Stimulated activated memory B cell treated with anti-CD40 and anti-IgM and Interleukin-4, amounts not matched to agents 10 μg/mL and 1 μg/mL and 100 μg/mL, for 72 hours (primary cell): ENCODE measurements around the gene C2CD4B.

ENCODE experiments used
- ATAC-seq: fragments of 150-1000 bp; cut with Tn5 transposase; 2 replicates; pipeline ENCODE4 v1.10.0; 2021
- H3K27ac Mint-ChIP-seq: one replicate; pipeline ENCODE4 v1.8.0; 2022; ENCODE audit warnings: mild to moderate bottlenecking, mixed read lengths
- H3K27me3 Mint-ChIP-seq: one replicate; pipeline ENCODE4 v1.8.0; 2022; ENCODE audit warnings: mixed read lengths
- H3K36me3 Mint-ChIP-seq: one replicate; pipeline ENCODE4 v1.8.0; 2022; ENCODE audit warnings: mixed read lengths
- H3K4me1 Mint-ChIP-seq: one replicate; pipeline ENCODE4 v1.8.0; 2022; ENCODE audit warnings: mixed read lengths
- H3K4me3 Mint-ChIP-seq: one replicate; pipeline ENCODE4 v1.8.0; 2022; ENCODE audit warnings: mild to moderate bottlenecking, moderate library complexity, mixed read lengths
- H3K9me3 Mint-ChIP-seq: one replicate; pipeline ENCODE4 v1.8.0; 2022; ENCODE audit warnings: mixed read lengths

The C2CD4B gene, protein sequence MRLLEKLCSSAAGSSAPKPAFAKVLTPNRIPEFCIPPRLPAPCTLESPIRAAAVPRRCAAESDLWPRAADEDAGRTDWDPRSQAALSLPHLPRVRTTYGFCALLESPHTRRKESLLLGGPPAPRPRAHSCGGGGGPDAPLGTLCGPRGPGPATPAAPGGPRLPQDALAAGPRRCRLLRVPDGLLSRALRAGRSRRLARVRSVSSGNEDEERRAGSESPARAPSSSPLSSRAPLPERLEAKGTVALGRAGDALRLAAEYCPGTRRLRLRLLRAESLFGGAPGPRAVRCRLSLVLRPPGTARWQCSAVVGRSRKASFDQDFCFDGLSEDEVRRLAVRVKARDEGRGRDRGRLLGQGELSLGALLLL

DNA sequence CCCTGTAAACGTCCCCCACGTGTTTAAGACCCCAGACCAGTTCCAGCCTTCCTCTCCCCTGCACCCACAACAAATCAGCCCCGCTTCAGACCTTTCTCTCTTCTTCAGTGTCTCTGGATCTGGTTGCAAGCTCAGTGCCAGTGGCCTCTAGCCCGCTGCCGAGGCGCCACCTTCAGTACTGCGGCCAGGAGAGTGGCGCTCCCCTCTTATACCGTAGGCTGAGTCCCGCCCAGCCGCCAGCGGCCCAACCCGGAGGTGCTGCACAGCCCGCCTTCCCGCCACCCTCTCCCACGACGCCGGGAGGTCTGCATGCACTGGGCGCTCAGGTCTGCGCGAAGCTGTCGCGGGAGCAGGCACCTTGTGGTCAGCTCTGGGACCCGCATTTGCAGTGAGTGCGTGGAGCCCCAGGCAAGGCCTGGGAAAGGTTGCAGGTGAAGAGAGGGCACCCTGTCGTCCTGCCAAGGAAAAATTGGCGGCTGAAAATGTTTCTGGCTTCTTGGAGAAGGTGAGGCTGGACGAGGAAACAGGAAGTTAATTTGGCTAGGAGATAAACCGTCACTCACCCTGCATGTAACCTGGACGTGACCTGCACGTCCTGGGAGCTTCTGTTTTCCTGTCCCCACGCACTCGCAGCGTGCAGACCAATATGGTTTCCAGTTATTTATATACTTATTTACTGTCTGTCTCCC, at the start of gene C2CD4B:
Gene C2CD4B (minus strand): TSS at position 182 of the 689 bp plus-strand sequence. CDS start 301 bp downstream, outside the sequence.
- Mint-ChIP-seq H3K36me3 (no peaks in the 10 kb centered on the region), H3K4me3 (peak within 1 kb of the TSS; percentile 53), H3K27ac (no peak within 1 kb of the TSS), H3K27me3 (peaks cover 41% of the 10 kb centered on the region), H3K9me3 (no peaks in the 10 kb centered on the region), H3K4me1 (peaks cover 17% of the 10 kb centered on the region)
- ATAC-seq: peak; percentile 22

DNA sequence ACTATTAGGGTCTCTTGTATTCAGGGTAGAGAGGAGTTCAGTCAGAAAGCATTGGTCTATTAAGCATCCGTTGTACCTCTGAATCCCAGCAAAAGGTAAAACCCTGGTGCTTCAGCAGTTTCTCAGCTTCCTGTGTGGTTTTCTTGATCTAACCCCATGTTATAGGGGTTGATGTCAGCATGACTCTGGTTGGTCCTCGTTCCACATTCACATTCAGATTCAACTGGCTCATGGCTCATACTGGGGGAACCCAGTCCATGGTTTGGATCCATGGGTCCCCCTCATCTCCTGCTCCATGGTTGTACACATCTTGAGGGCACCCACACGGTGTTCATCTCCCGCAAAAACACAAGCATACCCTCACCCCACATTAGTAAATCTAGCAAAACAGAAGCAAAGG, 47.7 kb upstream of the C2CD4B start:
- Mint-ChIP-seq H3K27ac (no peak overlapping the region), H3K9me3 (peaks cover 14% of the 10 kb centered on the region), H3K4me1 (no peaks in the 10 kb centered on the region), H3K4me3 (no peak overlapping the region), H3K36me3 (peaks cover 4% of the 10 kb centered on the region), H3K27me3 (no peaks in the 10 kb centered on the region)
- no peak for ATAC-seq

DNA sequence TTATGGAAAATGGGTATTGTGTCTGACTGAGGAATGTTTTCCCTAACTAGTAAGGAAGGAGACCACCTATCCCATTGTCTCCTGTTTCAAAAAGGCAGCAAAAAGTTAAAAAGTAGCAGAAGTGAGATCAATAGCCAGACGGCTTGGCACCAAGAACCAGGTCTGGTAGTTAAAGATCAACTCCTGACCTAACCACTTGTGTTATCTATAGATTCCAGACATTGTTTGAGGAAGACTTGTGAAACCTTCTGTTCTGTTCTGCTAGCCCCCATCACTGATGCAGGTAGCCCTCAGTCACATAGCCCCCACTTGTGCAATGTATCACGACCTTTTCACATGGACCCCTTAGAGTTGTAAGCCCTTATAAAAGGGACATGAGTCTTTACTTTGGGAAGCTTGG, 46.3 kb upstream of the C2CD4B start:
- Mint-ChIP-seq H3K27ac (no peak overlapping the region), H3K27me3 (no peaks in the 10 kb centered on the region), H3K4me1 (no peaks in the 10 kb centered on the region), H3K9me3 (peaks cover 11% of the 10 kb centered on the region), H3K4me3 (no peak overlapping the region), H3K36me3 (peaks cover under 1% of the 10 kb centered on the region)
- ATAC-seq: no peak

DNA sequence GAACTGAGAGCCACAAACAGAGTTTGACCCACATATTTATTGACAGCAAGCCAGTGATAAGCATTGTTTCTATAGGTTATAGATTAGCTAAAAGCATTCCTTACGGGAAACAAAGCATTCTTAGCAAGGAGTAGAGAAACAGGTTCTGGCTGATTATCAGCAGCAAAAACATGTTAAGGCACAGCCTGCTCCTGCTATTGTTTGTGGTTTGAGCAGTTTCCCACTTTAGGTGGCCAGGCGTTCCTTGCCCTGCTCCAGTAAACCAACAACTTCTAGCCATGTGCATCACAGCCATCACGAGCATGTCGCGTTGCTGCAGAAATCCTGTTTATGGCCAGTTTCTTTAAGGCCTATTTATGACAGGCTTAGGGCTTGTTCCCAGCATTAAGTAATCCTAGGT, 44.7 kb upstream of the C2CD4B start:
- no peaks in the 10 kb centered on the region for H3K27me3 Mint-ChIP-seq
- H3K4me3 Mint-ChIP-seq: no peak overlapping the region
- H3K9me3 Mint-ChIP-seq: peaks cover 12% of the 10 kb centered on the region
- ATAC-seq: no peak
- no peaks in the 10 kb centered on the region for H3K4me1 Mint-ChIP-seq
- no peak overlapping the region for H3K27ac Mint-ChIP-seq
- H3K36me3 Mint-ChIP-seq: no peaks in the 10 kb centered on the region

DNA sequence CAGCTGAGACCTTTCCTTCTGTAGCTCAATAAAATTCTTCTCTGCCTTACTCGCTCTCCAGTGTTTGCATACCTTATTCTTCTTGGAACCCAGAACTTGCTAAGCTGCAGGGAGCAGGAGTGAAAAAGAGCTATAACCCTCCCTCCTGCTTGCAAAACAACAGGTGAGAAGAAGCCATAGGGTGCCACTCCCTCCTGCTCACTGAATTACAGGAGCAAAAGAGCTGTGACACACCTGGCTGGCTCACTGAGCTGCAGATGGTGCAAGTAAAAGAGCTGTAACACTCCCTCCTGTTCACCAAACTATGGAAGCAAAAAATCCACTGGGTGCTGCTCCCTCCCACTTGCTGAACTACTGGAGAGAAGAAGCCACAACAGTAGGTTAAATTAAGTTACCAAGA, 44.2 kb upstream of the C2CD4B start:
- Mint-ChIP-seq H3K4me1 (no peaks in the 10 kb centered on the region), H3K27me3 (no peaks in the 10 kb centered on the region), H3K36me3 (no peaks in the 10 kb centered on the region), H3K27ac (no peak overlapping the region), H3K9me3 (peaks cover 12% of the 10 kb centered on the region), H3K4me3 (no peak overlapping the region)
- ATAC-seq: no peak

DNA sequence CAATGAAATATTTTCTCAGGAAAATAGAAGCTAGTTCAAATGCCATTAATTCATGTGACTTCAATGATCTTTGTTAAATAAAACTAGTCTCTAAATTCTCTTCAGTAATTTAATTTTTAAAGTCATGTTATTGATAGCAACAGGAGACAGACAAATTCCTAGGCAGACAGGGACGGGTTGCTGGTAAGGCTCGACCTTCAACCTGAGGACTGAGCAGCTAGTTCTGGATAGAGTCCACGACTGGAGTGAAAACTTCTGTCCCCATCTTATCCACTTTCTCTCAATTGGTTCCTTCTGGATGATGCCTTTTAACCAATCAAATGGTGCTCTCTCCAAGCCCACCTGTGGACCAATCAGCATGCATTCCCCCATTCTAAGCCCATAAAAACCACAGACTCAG, 43.8 kb upstream of the C2CD4B start:
- Mint-ChIP-seq H3K27ac (no peak overlapping the region), H3K27me3 (no peaks in the 10 kb centered on the region), H3K36me3 (no peaks in the 10 kb centered on the region), H3K4me1 (no peaks in the 10 kb centered on the region), H3K9me3 (peaks cover 12% of the 10 kb centered on the region), H3K4me3 (no peak overlapping the region)
- no peak for ATAC-seq

DNA sequence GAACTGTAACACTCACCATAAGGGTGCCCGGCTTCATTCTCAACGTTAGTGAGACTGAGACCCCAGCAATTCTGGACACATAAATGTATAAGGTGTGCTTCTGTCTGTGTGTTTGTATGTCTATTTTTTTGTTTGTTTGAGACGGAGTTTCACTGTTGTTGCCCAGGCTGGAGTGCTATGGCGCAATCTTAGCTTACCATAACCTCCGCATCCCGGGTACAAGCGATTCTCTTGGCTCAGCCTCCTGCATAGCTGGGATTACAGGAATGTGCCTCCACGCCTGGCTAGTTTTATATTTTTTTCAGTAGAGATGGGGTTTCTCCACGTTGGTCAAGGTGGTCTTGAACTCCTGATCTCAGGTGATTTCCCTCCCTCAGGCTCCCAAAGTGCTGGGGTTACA, 43.3 kb upstream of the C2CD4B start:
- peaks cover 12% of the 10 kb centered on the region for H3K9me3 Mint-ChIP-seq
- no peaks in the 10 kb centered on the region for H3K36me3 Mint-ChIP-seq
- no peaks in the 10 kb centered on the region for H3K4me1 Mint-ChIP-seq
- H3K27me3 Mint-ChIP-seq: no peaks in the 10 kb centered on the region
- no peak overlapping the region for H3K27ac Mint-ChIP-seq
- no peak for ATAC-seq
- H3K4me3 Mint-ChIP-seq: no peak overlapping the region

DNA sequence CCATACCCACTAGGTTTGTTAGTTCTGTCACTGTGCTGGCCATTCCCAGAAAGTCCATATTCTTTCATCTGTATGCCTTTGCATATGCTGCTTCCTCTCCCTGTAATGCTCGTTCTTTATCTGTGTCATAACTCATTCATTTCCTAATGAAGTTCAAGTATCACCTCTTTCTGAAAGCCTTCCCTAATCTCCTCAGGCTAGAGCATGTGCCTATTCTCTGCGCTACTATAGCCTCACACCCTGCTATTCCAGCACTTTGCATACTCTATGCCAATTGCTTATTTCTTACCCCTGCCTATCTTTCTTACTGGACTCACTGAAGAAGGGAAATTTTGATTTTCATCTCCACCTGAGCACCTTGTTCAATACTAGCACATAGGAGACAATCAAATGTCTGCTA, 25.6 kb upstream of the C2CD4B start:
- no peaks in the 10 kb centered on the region for H3K36me3 Mint-ChIP-seq
- no peak for ATAC-seq
- no peaks in the 10 kb centered on the region for H3K4me1 Mint-ChIP-seq
- H3K9me3 Mint-ChIP-seq: no peaks in the 10 kb centered on the region
- no peak overlapping the region for H3K27ac Mint-ChIP-seq
- no peaks in the 10 kb centered on the region for H3K27me3 Mint-ChIP-seq
- no peak overlapping the region for H3K4me3 Mint-ChIP-seq

DNA sequence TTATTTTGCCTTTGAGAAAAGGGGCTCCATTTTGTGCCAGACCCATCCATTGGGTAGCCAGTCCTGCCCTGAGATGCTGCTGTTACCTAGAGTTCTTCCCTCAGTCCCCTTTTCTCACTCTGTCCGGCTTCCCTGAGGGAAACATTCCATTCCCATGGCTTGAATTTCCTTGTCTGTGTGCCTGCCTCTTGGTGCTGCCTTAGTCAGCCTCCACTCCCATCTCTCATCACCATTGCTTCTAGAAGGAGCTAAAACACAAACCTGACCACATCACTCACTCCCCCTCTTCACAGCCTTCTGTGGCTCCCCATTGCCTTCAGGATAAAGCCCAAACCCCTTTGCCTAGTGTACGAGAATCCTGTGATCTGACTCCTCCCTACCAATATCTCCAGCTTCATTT, 25.2 kb upstream of the C2CD4B start:
- H3K9me3 Mint-ChIP-seq: no peaks in the 10 kb centered on the region
- no peak overlapping the region for H3K4me3 Mint-ChIP-seq
- no peak overlapping the region for H3K27ac Mint-ChIP-seq
- H3K4me1 Mint-ChIP-seq: no peaks in the 10 kb centered on the region
- no peaks in the 10 kb centered on the region for H3K27me3 Mint-ChIP-seq
- no peak for ATAC-seq
- H3K36me3 Mint-ChIP-seq: no peaks in the 10 kb centered on the region

DNA sequence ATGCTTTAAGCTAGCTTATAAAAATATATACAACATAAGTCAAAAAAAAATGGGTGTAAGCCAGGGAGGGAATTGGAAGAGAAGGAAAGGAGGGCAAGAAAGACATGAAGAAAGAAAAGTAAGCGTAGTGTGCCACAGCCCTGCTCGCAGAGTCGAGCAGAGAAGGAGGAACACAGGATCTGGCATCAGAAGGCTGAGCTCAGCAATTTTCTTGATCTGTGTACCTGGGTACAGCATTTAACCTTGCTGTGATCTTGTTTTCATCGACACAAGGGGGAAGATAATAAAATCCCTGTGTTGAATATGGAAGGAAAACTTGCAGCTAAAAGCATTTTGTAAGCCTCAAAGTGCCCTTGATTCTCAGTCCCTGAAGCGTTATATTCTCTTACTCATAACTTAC, 23.7 kb upstream of the C2CD4B start:
- ATAC-seq: no peak
- no peak overlapping the region for H3K27ac Mint-ChIP-seq
- H3K27me3 Mint-ChIP-seq: no peaks in the 10 kb centered on the region

DNA sequence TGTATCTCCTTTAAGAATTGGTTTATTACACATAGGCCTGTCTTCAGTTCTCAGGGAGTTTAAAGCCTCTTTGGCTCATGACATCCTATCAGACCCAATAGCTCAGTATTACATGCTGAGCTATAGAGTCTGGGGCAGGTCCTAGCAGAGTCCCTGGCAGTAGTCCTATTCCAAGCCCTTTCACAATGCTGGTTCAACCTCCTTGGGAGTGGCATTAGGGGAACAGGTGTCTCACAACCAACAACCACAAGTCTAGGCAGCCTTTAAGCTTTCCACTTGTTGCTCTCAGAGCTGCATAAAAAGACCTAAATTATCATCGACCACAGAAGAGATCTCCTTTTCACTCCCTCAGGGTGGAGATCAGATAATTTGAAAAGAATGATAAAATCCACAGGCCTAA, 22.8 kb upstream of the C2CD4B start:
- Mint-ChIP-seq H3K4me3 (no peak overlapping the region), H3K4me1 (peaks cover 14% of the 10 kb centered on the region), H3K27me3 (no peaks in the 10 kb centered on the region), H3K36me3 (no peaks in the 10 kb centered on the region), H3K9me3 (no peaks in the 10 kb centered on the region), H3K27ac (no peak overlapping the region)
- ATAC-seq: no peak

More for the DNA sequence above, 23.7 kb upstream of the C2CD4B start:
- no peaks in the 10 kb centered on the region for H3K36me3 Mint-ChIP-seq
- no peak overlapping the region for H3K4me3 Mint-ChIP-seq
- H3K4me1 Mint-ChIP-seq: peaks cover 8% of the 10 kb centered on the region
- H3K9me3 Mint-ChIP-seq: no peaks in the 10 kb centered on the region

DNA sequence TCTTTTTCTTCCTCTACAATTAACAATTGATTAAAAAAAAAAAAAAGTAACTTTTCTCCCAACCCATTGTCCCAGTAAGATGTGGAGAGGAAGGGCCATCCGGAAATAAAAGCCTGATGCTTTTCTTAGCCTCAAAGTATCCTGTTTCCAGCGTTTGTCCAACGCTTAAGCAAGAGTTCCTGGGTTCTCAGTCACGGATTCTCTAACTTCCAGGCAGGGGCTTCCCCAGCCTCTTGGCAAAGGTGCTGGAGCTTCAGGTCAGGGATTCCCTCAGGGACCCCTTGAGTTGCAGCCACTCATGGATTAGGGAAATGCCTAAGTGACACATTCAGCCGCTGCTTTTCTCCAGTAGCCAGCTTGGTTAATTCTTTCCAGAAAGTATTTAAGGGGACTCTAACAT, 22.3 kb upstream of the C2CD4B start:
- no peak overlapping the region for H3K27ac Mint-ChIP-seq
- peaks cover 15% of the 10 kb centered on the region for H3K4me1 Mint-ChIP-seq
- no peak overlapping the region for H3K4me3 Mint-ChIP-seq
- H3K9me3 Mint-ChIP-seq: no peaks in the 10 kb centered on the region
- H3K36me3 Mint-ChIP-seq: no peaks in the 10 kb centered on the region
- no peaks in the 10 kb centered on the region for H3K27me3 Mint-ChIP-seq
- no peak for ATAC-seq

DNA sequence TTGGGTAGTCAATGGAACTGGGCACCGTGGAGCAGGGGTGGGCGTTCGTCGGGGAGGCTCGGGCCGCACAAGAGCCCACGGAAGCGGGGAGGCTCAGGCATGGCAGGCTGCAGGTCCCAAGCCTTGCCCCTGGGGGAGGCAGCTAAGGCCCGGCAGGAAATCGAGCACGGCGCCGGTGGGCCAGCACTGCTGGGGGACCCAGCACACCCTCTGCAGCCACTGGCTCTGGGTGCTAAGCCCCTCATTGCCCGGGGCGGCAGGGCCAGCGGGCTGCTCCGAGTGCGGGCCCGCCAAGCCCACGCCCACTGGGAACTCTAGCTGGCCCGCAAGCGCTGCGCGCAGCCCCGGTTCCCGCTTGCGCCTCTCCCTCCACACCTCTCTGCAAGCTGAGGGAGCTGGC, 21.5 kb upstream of the C2CD4B start:
- no peak overlapping the region for H3K27ac Mint-ChIP-seq
- H3K27me3 Mint-ChIP-seq: no peaks in the 10 kb centered on the region
- H3K4me3 Mint-ChIP-seq: no peak overlapping the region
- peaks cover 15% of the 10 kb centered on the region for H3K4me1 Mint-ChIP-seq
- no peaks in the 10 kb centered on the region for H3K36me3 Mint-ChIP-seq
- no peak for ATAC-seq
- H3K9me3 Mint-ChIP-seq: peaks cover 3% of the 10 kb centered on the region

DNA sequence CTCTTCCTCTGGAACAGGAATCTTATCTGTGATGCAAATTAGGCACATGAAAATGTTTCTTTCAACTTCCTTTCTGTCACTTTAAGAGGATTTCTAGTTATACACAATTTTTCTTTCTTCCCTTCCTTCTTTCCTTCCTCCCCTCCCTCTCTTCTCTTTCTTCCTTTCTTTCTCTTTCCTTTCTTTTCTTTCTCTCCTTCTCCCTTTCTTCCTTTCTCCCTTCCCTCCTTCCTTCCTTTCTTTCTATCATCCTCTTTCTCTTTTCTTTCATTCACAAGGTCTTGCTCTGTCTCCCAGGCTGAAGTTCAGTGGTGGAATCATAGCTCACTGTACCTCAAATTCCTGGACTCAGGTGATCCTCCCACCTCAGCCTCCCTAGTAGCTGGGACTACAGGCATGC, 18.0 kb upstream of the C2CD4B start:
- H3K4me3 Mint-ChIP-seq: no peak overlapping the region
- no peaks in the 10 kb centered on the region for H3K27me3 Mint-ChIP-seq
- no peaks in the 10 kb centered on the region for H3K36me3 Mint-ChIP-seq
- peaks cover 3% of the 10 kb centered on the region for H3K9me3 Mint-ChIP-seq
- no peak for ATAC-seq
- H3K27ac Mint-ChIP-seq: no peak overlapping the region
- H3K4me1 Mint-ChIP-seq: peaks cover 15% of the 10 kb centered on the region

DNA sequence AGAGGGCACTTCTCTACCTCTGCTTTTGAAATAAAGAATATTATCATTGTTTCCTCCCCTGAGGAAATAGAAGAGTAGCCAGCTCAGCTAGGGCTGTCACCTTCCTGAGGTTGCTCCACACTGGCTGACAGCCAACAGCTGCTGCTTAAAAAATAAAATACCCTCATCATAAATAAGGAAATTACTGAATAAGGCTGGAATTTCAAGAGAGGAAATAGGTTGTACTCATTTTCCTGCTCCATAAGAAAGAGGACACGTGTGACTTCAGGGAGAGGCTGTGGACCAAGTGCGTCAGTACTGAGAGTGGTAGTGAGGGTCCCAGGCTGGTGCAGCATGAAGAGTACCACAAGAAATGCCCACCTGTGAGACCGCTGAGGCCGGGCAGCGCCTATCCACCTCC, 8.1 kb upstream of the C2CD4B start:
- H3K9me3 Mint-ChIP-seq: no peaks in the 10 kb centered on the region
- no peak for ATAC-seq
- H3K36me3 Mint-ChIP-seq: no peaks in the 10 kb centered on the region
- no peak overlapping the region for H3K4me3 Mint-ChIP-seq
- H3K27ac Mint-ChIP-seq: no peak overlapping the region
- peaks cover 27% of the 10 kb centered on the region for H3K27me3 Mint-ChIP-seq
- H3K4me1 Mint-ChIP-seq: no peaks in the 10 kb centered on the region

DNA sequence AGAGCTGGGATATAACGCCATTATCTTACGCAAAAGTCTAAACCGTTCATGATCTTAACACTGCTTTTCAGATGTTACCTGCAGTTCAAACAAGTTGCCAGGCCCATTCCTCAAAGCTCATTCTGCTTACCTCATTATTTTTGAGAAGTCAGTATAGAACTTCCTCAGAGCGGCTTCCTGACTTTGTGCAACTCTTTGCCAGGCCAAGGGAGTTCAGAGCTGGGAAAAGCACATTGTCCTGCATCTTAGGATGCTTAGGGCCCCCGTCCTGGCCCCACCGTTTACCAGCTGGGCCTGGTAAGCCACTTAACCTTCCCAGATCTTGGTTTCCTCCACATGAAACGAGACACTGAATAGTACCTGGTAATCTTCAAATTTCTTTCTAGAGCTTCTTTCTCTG, 6.8 kb upstream of the C2CD4B start:
- Mint-ChIP-seq H3K9me3 (no peaks in the 10 kb centered on the region), H3K4me3 (no peak overlapping the region), H3K27ac (no peak overlapping the region), H3K36me3 (no peaks in the 10 kb centered on the region), H3K27me3 (peaks cover 32% of the 10 kb centered on the region), H3K4me1 (no peaks in the 10 kb centered on the region)
- no peak for ATAC-seq
